ENCODE data around the gene NINL. TPM values are rescaled to one million over a fixed set of nuclear protein-coding genes. Genes with fewer than 3 reads are reported as not detected.

Gene NINL
- total RNA-seq, 1 donor from 2014 or later = 15.7 TPM

DNA sequence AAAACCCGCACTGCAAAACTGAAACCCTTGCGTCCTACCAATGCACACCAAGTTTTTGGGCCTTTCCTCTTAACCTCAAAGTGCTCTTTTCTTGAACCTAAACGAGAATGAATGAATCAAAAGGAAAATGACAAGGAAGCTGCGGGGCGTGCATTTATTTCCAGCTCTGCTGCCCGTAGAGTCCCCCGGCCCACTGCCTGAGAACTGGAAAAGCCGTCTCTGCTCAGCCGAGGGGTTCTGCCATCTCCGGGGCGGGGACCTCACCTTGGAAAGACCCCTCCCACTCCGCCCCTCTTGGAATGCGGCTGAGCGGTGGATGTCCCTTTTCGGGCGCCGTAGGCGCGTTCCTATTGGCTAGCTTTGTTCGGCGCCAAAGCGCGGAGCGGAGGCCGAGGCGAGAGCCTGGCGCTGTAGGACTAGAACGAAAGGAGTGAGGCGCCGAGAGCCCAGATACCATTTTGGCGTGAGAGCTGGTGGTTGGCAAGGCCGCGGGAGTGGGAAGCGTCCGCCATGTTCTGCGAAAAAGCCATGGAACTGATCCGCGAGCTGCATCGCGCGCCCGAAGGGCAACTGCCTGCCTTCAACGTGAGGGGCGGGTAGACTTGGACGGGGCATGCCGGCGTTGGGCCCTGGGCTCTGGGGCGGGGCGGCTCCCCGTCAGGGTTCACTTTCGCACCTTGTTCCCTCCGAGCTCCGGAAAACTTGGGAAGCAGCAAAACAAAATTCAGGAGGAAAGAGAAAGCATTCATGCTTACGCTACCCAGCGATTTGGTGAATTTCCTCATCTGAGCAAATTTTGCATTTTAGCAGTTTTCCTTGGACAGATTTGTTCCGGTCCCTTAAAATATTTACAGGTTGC is 177.8 kb downstream of the NINL start, which contains the start of gene GINS1:
TSS of gene GINS1 (plus strand) at position 363 of the 859 bp plus-strand sequence. CDS start at position 511, 148 bp downstream.
- DNase-seq = peak; percentile 58

Small RNAs within 50 kb of the gene (small RNA-seq; reads per million reads assigned to genes)
- gene RNU6ATAC17P (ENCODE audit: low replicate concordance) = not detected

Other genes starting within 250 kb of the NINL start
- 22.6 TPM for gene ABHD12, start 194.7 kb downstream of the NINL start, total RNA-seq
- gene GINS1, start 177.9 kb downstream of the NINL start, total RNA-seq = 7.3 TPM
- 6.2 TPM for gene NANP, start 38.5 kb upstream of the NINL start, total RNA-seq
- 16.9 TPM for gene ZNF337, start 111.3 kb upstream of the NINL start, total RNA-seq